ENCODE results near the gene C16orf89.

The C16orf89 gene

GRCh38 chr16:5054876-5055865 lies 10.6 kb downstream of the C16orf89 start:
- ChIA-PET POLR2A (interaction anchor here (0.6 kb wide), 1 partner anchor 424 kb away, joined by 6 read pairs; no protein-coding TSS in a partner anchor), CTCF (interaction anchor here (0.5 to 2.2 kb wide), 5 partner anchors 19 to 661 kb away, joined by 3 to 7 read pairs (median 3); no protein-coding TSS in a partner anchor)
- no peaks in the 10 kb centered on the region for H3K4me1 ChIP-seq (ENCODE audit: control insufficient read depth, insufficient read depth, low read length)
- H3K27ac ChIP-seq (ENCODE audit: extremely low read depth, low read depth, low read length) = no peak overlapping the region
- H3K9me3 ChIP-seq (ENCODE audit: control insufficient read depth, insufficient read depth, low read depth, low read length) = no peaks in the 10 kb centered on the region
- no peaks in the 10 kb centered on the region for H3K36me3 ChIP-seq (ENCODE audit: control insufficient read depth in 2 of 2, insufficient read depth in 1 of 2, low read length in 2 of 2)
- no peak overlapping the region for H3K4me3 ChIP-seq (ENCODE audit: low read depth, low read length)
- TF ChIP-seq EGR2 (tag by site-specific recombination; IDR thresholded peaks at IDR 0.05; ENCODE audit: low read depth) (peak; percentile 74), ZNF623 (tag by site-specific recombination; IDR thresholded peaks at IDR 0.05) (no peak), ZNF629 (tag by site-specific recombination; IDR thresholded peaks at IDR 0.05) (no peak), ZFHX2 (tag by site-specific recombination; conservative IDR thresholded peaks at IDR 0.05) (peak; percentile 81), ZNF280C (tag by site-specific recombination; IDR thresholded peaks at IDR 0.05) (no peak), ZNF280D (tag by site-specific recombination; IDR thresholded peaks at IDR 0.05) (no peak), ZBTB44 (tag by site-specific recombination; IDR thresholded peaks at IDR 0.05) (no peak), ZNF624 (tag by site-specific recombination; IDR thresholded peaks at IDR 0.05) (no peak), SP7 (tag by site-specific recombination; IDR thresholded peaks at IDR 0.05) (no peak), ZNF146 (tag by site-specific recombination; IDR thresholded peaks at IDR 0.05) (no peak), ZNF239 (tag by site-specific recombination; IDR thresholded peaks at IDR 0.05) (no peak)

- Histone ChIP-seq H3K4me3 (ENCODE audit: low read depth, low read length) (no peak overlapping the region), H3K36me3 (ENCODE audit: control insufficient read depth in 2 of 2, insufficient read depth in 1 of 2, low read length in 2 of 2) (no peaks in the 10 kb centered on the region), H3K4me1 (ENCODE audit: control insufficient read depth, insufficient read depth, low read length) (no peaks in the 10 kb centered on the region; the same call in 1 of the 2 replicates), H3K9me3 (ENCODE audit: control insufficient read depth, insufficient read depth, low read depth, low read length) (no peaks in the 10 kb centered on the region), H3K27ac (ENCODE audit: extremely low read depth, low read depth, low read length) (no peak overlapping the region)
- ChIA-PET CTCF (interaction anchor here (1.9 kb wide), 1 partner anchor 10 kb away, joined by 8 read pairs; no protein-coding TSS in a partner anchor), POLR2A (no interaction called here)
- no peak for TF ChIP-seq ZNF777 (tag by site-specific recombination; IDR thresholded peaks at IDR 0.05; ENCODE audit: borderline replicate concordance)
- no peak for TF ChIP-seq ZSCAN16 (tag by site-specific recombination; IDR thresholded peaks at IDR 0.05)
- TF ChIP-seq YY2 (tag by site-specific recombination; IDR thresholded peaks at IDR 0.05) = no peak
- TF ChIP-seq ZBTB8A (tag by site-specific recombination; IDR thresholded peaks at IDR 0.05) = no peak
- TF ChIP-seq ZNF416 (tag by site-specific recombination; IDR thresholded peaks at IDR 0.05) = no peak
- no peak for TF ChIP-seq ZBTB26 (tag by site-specific recombination; optimal IDR thresholded peaks at IDR 0.05)
- no peak for TF ChIP-seq ZNF366 (tag by site-specific recombination; conservative IDR thresholded peaks at IDR 0.05)
- no peak for TF ChIP-seq EGR2 (tag by site-specific recombination; IDR thresholded peaks at IDR 0.05; ENCODE audit: low read depth)
Measured at GRCh38 chr16:5046914-5047313, 18.8 kb downstream of the C16orf89 start.

Measured in HEK293 (cell line).